Coronary artery (tissue), 2 donors: ENCODE measurements around the gene PARD6G.

Experiments used
- DNase-seq: peaks from one replicate; pipeline ENCODE4 v3.0.0-alpha.2; 2017; ENCODE audit warnings: low spot score
- H3K27ac ChIP-seq, 2 donors: fragments of 200-600 bp; sonication (generic); one replicate each; pipeline ENCODE4 v1.5.1; 2016 to 2019
- H3K4me3 ChIP-seq: fragments of 200-600 bp; sonication (generic); 2 replicates; pipeline ENCODE4 v1.5.1; 2016; ENCODE audit warnings: mild to moderate bottlenecking, moderate library complexity
- CTCF ChIP-seq: fragments of 200-600 bp; sonication (generic); IDR thresholded peaks from one replicate; pipeline ENCODE4 v1.5.1; 2019; ENCODE audit warnings: antibody characterized with exemption

The PARD6G gene

GRCh38 chr18:80188643-80189530, 58.4 kb downstream of the PARD6G start:
- no peak overlapping the region for H3K27ac ChIP-seq
- DNase-seq = no peak

GRCh38 chr18:80187956-80188642, 59.2 kb downstream of the PARD6G start:
- no peak for DNase-seq
- H3K27ac ChIP-seq = no peak overlapping the region
- H3K4me3 ChIP-seq = no peak overlapping the region
- TF ChIP-seq CTCF = no peak

More at GRCh38 chr18:80188643-80189530, 58.4 kb downstream of the PARD6G start:
- no peak overlapping the region for H3K4me3 ChIP-seq
- no peak for TF ChIP-seq CTCF

DNA sequence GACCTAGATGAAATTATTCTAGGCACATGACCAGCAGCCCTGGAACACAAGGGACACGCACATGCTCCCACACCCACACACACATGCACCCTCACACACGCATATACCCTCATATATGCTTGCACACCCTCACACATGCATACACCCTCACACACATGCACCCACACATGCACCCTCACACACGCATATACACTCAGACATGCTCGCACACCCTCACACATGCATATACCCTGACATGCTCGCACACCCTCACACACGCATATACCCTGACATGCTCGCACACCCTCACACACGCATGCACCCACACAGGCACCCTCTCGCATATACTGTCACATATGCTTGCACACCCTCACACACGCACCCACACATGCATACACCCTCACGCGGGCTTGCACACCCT, 61.8 kb downstream of the PARD6G start:
- TF ChIP-seq CTCF = no peak
- DNase-seq = no peak
- H3K27ac ChIP-seq = no peak overlapping the region
- no peak overlapping the region for H3K4me3 ChIP-seq

- no peak for TF ChIP-seq CTCF
- DNase-seq = no peak
These were observed 63.0 kb downstream of the PARD6G start for GRCh38 chr18:80184243-80184772.

GRCh38 chr18:80183273-80184050, 63.9 kb downstream of the PARD6G start:
- Histone ChIP-seq H3K27ac (no peak overlapping the region), H3K4me3 (no peak overlapping the region)
- DNase-seq = no peak
- no peak for TF ChIP-seq CTCF

More at GRCh38 chr18:80184243-80184772, 63.0 kb downstream of the PARD6G start:
- Histone ChIP-seq H3K4me3 (no peak overlapping the region), H3K27ac (no peak overlapping the region)

DNA sequence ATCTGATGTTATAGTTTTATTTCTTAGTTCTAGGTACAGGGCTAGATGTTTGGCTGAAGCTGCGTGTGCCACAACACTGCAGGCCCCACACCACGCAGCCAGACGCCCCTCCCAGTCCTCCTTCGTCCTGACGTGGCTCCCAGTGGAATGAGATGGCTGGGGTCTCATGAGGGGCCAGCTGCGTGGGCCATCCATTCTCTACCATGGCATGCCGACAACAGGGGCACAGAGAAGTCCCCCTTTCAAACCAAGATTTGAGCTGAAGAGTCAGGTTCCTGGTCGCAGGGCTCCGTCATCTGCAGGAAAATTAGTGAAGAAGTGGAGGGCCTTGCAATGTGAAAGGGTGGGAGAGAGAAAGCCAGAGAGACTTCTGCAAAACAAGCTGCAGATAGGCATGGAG, 64.5 kb downstream of the PARD6G start:
- no peak for TF ChIP-seq CTCF
- no peak for DNase-seq
- no peak overlapping the region for H3K27ac ChIP-seq
- H3K4me3 ChIP-seq = no peak overlapping the region
